ENCODE measurements around the gene WDFY2. TPM values are rescaled to one million over a fixed set of nuclear protein-coding genes. Genes with fewer than 3 reads are reported as not detected.

Gene WDFY2
- total RNA-seq, 1 experiment from 2014 or later: 26.4 TPM

DNA sequence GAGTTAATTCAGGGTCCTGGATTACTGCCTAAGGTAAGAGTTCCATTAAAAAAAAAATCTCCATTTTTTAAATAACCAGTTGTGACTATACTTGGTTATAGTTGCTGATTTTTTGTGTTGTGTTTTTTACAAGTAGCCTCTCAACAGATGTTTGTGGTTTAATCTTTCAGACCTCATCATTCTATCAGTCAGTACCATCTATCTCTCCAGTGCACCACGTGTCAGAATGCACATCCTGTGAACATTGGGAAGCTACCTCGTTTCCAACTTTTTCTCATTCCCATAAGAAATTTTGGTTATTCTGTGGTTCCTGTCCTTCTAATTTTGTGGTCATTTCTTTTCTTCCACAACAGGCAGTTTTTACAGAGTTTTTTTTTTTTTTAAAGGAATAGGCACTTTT, 39.2 kb downstream of the WDFY2 start:
- H3K27me3 ChIP-seq (ENCODE audit: insufficient read depth, low read length): no peaks in the 10 kb centered on the region
- H2BK20ac ChIP-seq (ENCODE audit: low read depth, low read length, poor library complexity, severe bottlenecking): no peak overlapping the region
- peaks cover 10% of the 10 kb centered on the region; the same call in 1 of the 2 replicates for H3K79me2 ChIP-seq (ENCODE audit: insufficient read depth, low read length)
- H3T11ph ChIP-seq (ENCODE audit: low read length): no peak overlapping the region
- no peak overlapping the region for H3K14ac ChIP-seq (ENCODE audit: insufficient read depth, low read length)
- no peak overlapping the region for H2AK5ac ChIP-seq (ENCODE audit: insufficient read length, low read length)
- TF ChIP-seq CTCF (conservative IDR thresholded peaks at IDR 0.05): no peak
- H2BK15ac ChIP-seq (ENCODE audit: low read depth, low read length): no peak overlapping the region
- no peaks in the 10 kb centered on the region for H4K20me1 ChIP-seq (ENCODE audit: control insufficient read depth, insufficient read depth, insufficient read length)
- no peak overlapping the region for H2BK120ac ChIP-seq (ENCODE audit: low read depth, low read length, poor library complexity, severe bottlenecking)
- H3K27me3 Mint-ChIP-seq (ENCODE audit: low read depth): no peaks in the 10 kb centered on the region
- H2BK5ac ChIP-seq (ENCODE audit: insufficient read length, low read length): no peak overlapping the region
- H3K27ac ChIP-seq (ENCODE audit: insufficient read length, low read depth, low read length): no peak overlapping the region
- H3K4me3 Mint-ChIP-seq: no peak overlapping the region
- no peak overlapping the region for H3K56ac ChIP-seq (ENCODE audit: insufficient read length, low read depth, low read length)
- H2AFZ ChIP-seq (ENCODE audit: low read length): no peak overlapping the region
- no peak overlapping the region for H3K9ac ChIP-seq (ENCODE audit: extremely low read depth, insufficient read length, low read length)
- H3K79me1 ChIP-seq (ENCODE audit: insufficient read depth, low read depth, low read length, poor library complexity, severe bottlenecking): no peaks in the 10 kb centered on the region
- no peaks in the 10 kb centered on the region; a peak in 2 of 7 replicates for H3K36me3 Mint-ChIP-seq (ENCODE audit: insufficient read depth in 1 of 3, low read depth in 3 of 3)
- H3K23me2 ChIP-seq (ENCODE audit: insufficient read length, low read depth, low read length, poor library complexity, severe bottlenecking): no peaks in the 10 kb centered on the region
- H3K9me3 Mint-ChIP-seq: no peaks in the 10 kb centered on the region
- WGBS (ENCODE audit: extremely low coverage, insufficient read length, low lambda C conversion rate): no CpG with 5 or more reads among the region's 2 CpGs
- no peak overlapping the region for H4K8ac ChIP-seq (replicated peaks; ENCODE audit: insufficient read length, low read depth, low read length)
- no peak overlapping the region for H3K4ac ChIP-seq (ENCODE audit: low read depth, low read length)
- peaks cover 35 to 36% of the 10 kb centered on the region in 2 experiments for H3K4me1 Mint-ChIP-seq
- no peak overlapping the region for H3K4me2 ChIP-seq (ENCODE audit: insufficient read depth, insufficient read length, low read length)
- H3K23ac ChIP-seq (ENCODE audit: insufficient read length, low read depth, low read length): no peak overlapping the region
- no peak for DNase-seq
- no peak overlapping the region for H2BK12ac ChIP-seq (ENCODE audit: insufficient read length, low read depth, low read length)
- H3K18ac ChIP-seq (ENCODE audit: insufficient read length, low read depth, low read length): no peak overlapping the region
- H4K5ac ChIP-seq (ENCODE audit: insufficient read length, low read depth, low read length): no peak overlapping the region
- no peaks in the 10 kb centered on the region for H3K9me3 ChIP-seq (ENCODE audit: control insufficient read depth, low read depth, low read length)
- H4K91ac ChIP-seq (ENCODE audit: insufficient read length, low read depth, low read length): no peak overlapping the region
- H3K27ac Mint-ChIP-seq: no peak overlapping the region
- peaks cover 4% of the 10 kb centered on the region; the same call in 1 of the 2 replicates for H3K4me1 ChIP-seq (ENCODE audit: insufficient read depth, low read length)
